ENCODE measurements around the gene RAD21L1.

GRCh38 chr20:1225783-1226654 is at the start of gene RAD21L1:
- TF ChIP-seq CTCF (IDR thresholded peaks at IDR 0.05; ENCODE audit: extremely low read depth in 1 of 2, insufficient read depth in 1 of 2, low read depth in 1 of 2, low read length in 2 of 2) = no peak
- peak; percentile 51 for TF ChIP-seq POLR2AphosphoS5 (IDR thresholded peaks at IDR 0.05; ENCODE audit: insufficient read depth, low read depth, low read length)
- TF ChIP-seq EZH2 (IDR thresholded peaks at IDR 0.05; ENCODE audit: borderline replicate concordance, low read depth, low read length, severe bottlenecking) = no peak
- no peak for TF ChIP-seq POLR2A (IDR thresholded peaks at IDR 0.05; ENCODE audit: low read depth, low read length)
- no peak for TF ChIP-seq MYC (IDR thresholded peaks at IDR 0.05; ENCODE audit: low read depth, low read length)
